ENCODE results near the gene NARS2.

The NARS2 gene

GRCh38 chr11:78510025-78510596 is 64.6 kb downstream of the NARS2 start:
- Histone ChIP-seq H3K27me3 (replicated peaks; ENCODE audit: control insufficient read depth, insufficient read depth, low read length) (no peaks in the 10 kb centered on the region), H3K36me3 (ENCODE audit: control insufficient read depth, insufficient read depth, low read length) (no peaks in the 10 kb centered on the region), H3K4me3 (replicated peaks; ENCODE audit: low read depth, low read length) (no peak overlapping the region)
- no peak for DNase-seq (ENCODE audit: extremely low read depth, insufficient read length)
- TF ChIP-seq CTCF (IDR thresholded peaks at IDR 0.05; ENCODE audit: insufficient read depth, low read length, poor library complexity, severe bottlenecking), result no peak

- H3K36me3 ChIP-seq (ENCODE audit: control insufficient read depth, insufficient read depth, low read length), result no peaks in the 10 kb centered on the region
- H3K4me3 ChIP-seq (replicated peaks; ENCODE audit: low read depth, low read length), result no peak overlapping the region
- no peaks in the 10 kb centered on the region for H3K27me3 ChIP-seq (replicated peaks; ENCODE audit: control insufficient read depth, insufficient read depth, low read length)
- TF ChIP-seq CTCF (IDR thresholded peaks at IDR 0.05; ENCODE audit: insufficient read depth, low read length, poor library complexity, severe bottlenecking), result no peak
- DNase-seq (ENCODE audit: extremely low read depth, insufficient read length), result no peak
Measured at GRCh38 chr11:78504708-78505107, 70.0 kb downstream of the NARS2 start.

GRCh38 chr11:78504181-78504580 is 70.5 kb downstream of the NARS2 start:
- no peak for TF ChIP-seq CTCF (IDR thresholded peaks at IDR 0.05; ENCODE audit: insufficient read depth, low read length, poor library complexity, severe bottlenecking)
- no peaks in the 10 kb centered on the region for H3K27me3 ChIP-seq (replicated peaks; ENCODE audit: control insufficient read depth, insufficient read depth, low read length)
- H3K4me3 ChIP-seq (replicated peaks; ENCODE audit: low read depth, low read length), result no peak overlapping the region
- no peak for DNase-seq (ENCODE audit: extremely low read depth, insufficient read length)
- no peaks in the 10 kb centered on the region for H3K36me3 ChIP-seq (ENCODE audit: control insufficient read depth, insufficient read depth, low read length)

GRCh38 chr11:78499971-78500370 is 74.7 kb downstream of the NARS2 start:
- no peak for TF ChIP-seq CTCF (IDR thresholded peaks at IDR 0.05; ENCODE audit: insufficient read depth, low read length, poor library complexity, severe bottlenecking)
- DNase-seq (ENCODE audit: extremely low read depth, insufficient read length), result no peak
- Histone ChIP-seq H3K36me3 (ENCODE audit: control insufficient read depth, insufficient read depth, low read length) (no peaks in the 10 kb centered on the region), H3K27me3 (replicated peaks; ENCODE audit: control insufficient read depth, insufficient read depth, low read length) (no peaks in the 10 kb centered on the region), H3K4me3 (replicated peaks; ENCODE audit: low read depth, low read length) (no peak overlapping the region)

GRCh38 chr11:78497293-78497692 is 77.4 kb downstream of the NARS2 start:
- Histone ChIP-seq H3K27me3 (replicated peaks; ENCODE audit: control insufficient read depth, insufficient read depth, low read length) (no peaks in the 10 kb centered on the region), H3K4me3 (replicated peaks; ENCODE audit: low read depth, low read length) (no peak overlapping the region), H3K36me3 (ENCODE audit: control insufficient read depth, insufficient read depth, low read length) (no peaks in the 10 kb centered on the region)
- no peak for TF ChIP-seq CTCF (IDR thresholded peaks at IDR 0.05; ENCODE audit: insufficient read depth, low read length, poor library complexity, severe bottlenecking)
- no peak for DNase-seq (ENCODE audit: extremely low read depth, insufficient read length)

- Histone ChIP-seq H3K27me3 (replicated peaks; ENCODE audit: control insufficient read depth, insufficient read depth, low read length) (no peaks in the 10 kb centered on the region), H3K4me3 (replicated peaks; ENCODE audit: low read depth, low read length) (no peak overlapping the region), H3K36me3 (ENCODE audit: control insufficient read depth, insufficient read depth, low read length) (no peaks in the 10 kb centered on the region)
- DNase-seq (ENCODE audit: extremely low read depth, insufficient read length), result no peak
- TF ChIP-seq CTCF (IDR thresholded peaks at IDR 0.05; ENCODE audit: insufficient read depth, low read length, poor library complexity, severe bottlenecking), result no peak
Measured at GRCh38 chr11:78493413-78493975, 81.2 kb downstream of the NARS2 start.
